ENCODE results near the gene BLACAT1.

Gene BLACAT1

DNA sequence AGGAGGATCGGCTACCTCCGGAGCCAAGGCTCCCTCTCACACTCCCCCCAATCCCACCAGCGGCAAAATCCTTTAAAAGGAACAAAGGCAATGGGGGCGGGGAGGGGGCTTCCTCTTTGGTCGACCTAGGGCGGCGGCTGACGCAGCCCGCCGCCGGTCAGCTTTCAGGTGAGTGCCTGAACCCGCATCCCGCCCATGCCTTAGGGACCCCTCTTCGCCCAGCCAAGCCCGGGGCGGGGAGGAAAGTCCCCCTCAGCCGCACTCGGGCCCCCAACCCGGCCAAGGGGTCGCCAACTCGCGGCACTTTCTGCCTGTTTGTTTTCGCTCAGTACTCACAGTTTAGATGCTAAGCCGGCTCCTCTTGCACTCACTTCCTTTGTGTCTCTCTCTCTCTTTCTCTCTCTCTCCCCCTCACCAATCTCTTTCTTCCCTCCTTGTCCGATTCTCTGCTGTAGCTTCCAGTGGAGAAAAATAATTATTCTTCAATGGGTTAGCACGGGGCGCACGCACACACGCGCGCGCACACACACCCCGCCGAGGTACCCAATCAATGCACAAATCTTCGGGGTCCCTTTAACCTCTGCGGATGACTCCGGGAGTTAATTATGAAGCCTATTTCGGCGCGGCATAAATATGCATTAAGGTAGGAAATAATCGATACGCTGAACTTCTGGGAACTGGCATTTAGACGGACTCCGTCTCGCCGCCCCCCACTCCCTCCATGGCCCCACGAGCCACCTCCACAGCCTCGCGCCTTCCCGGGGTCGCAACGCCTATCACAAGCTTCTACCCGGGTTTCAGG lies at the start of gene BLACAT1:
Gene BLACAT1, minus strand, starts transcription at position 465 of the 802 bp plus-strand sequence.
- DNase-seq, result no peak

DNA sequence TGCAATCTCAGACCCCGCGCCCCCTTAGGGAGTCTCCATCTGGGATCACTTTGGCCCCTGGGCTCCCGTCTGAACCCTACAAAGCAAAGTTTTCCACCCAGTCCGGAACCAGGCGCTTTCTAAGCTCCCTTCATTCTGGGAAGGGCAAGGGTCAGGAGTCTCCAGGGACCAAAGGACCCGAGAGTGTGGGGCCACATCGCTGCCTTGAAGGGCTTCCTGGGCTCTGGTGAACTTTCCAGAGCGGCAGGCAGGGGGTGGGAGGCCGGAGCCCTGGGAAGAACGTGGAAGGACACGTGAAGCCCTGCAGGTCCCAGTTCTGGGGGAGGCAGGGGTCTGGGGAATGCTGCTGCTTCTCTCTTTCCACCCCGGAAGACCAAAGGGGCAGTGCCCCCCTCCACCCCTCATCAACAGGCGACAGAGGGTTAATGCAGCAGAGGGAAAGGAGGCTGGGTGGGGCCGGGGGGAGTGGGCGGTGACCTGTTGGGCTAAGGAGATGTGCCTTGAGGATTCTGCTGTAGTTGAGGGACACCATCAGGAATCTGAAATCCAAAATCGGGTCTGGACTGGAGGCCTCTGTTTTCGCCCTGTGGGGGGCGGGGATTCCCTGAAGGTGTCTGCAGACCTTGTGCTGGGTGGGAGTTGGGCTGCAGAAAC lies 49.4 kb upstream of the BLACAT1 start:
- no peak for DNase-seq

DNA sequence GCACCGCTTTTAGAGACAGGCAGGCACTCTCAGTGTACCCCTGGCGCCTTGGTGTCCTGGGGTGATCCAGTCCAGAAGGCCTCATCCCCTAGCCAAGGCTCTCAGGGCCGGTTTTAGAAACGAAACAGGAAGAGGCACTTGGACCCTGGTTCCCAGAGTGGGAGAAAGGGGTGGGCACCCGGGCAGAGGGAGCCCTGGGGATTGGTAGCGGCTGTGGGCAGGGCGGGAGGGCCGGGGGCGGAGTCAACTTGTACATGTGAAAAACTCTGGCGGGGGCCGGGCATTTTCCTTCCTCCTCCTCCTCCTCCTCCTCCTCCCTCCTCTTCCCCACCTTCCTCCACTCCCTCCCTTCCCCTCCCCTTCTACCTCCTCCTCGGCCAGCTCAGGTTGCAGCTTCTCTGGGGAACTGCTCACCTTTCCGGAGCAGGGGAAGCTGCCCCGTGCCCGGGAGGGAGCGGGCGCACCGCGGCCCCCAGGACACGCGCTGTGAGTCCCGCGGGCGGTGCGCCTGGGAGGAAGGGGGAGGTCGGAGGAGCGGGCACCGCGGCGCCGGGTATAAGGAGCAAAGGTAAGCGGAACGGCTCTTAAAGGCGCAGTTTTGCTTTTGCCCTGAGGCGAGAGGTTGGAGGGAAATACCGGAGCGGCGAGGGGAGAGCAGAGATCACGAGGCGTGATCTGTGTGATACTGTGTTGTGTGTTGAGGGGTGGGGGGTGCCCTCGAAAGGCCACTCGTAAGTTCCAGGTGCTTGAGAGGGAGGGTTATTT lies 48.6 kb upstream of the BLACAT1 start, which contains the start of gene CDK18:
Gene CDK18, plus strand, starts transcription at position 359 of the 765 bp plus-strand sequence. CDS start 18,499 bp downstream, outside the sequence.
- DNase-seq, result no peak

DNA sequence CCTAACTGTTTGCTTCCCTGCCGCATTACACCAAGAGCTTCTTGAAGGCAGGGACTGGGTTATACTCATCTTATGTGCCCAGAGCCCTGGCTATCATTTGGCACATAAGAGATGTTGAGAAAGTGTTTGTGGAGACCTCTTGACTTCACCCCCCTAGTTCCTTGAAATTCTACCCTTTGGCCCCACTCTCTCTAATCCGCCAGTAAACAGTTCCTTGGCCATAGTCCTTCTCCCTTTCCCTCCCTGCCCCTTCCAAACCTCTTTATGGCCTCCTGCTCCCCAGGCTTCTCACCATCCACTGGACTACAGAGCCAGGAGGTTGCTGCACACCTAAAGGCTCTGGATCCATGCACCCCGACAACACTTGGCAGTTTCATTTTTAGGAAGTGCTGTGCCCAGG lies 47.1 kb upstream of the BLACAT1 start:
- no peak for DNase-seq

DNA sequence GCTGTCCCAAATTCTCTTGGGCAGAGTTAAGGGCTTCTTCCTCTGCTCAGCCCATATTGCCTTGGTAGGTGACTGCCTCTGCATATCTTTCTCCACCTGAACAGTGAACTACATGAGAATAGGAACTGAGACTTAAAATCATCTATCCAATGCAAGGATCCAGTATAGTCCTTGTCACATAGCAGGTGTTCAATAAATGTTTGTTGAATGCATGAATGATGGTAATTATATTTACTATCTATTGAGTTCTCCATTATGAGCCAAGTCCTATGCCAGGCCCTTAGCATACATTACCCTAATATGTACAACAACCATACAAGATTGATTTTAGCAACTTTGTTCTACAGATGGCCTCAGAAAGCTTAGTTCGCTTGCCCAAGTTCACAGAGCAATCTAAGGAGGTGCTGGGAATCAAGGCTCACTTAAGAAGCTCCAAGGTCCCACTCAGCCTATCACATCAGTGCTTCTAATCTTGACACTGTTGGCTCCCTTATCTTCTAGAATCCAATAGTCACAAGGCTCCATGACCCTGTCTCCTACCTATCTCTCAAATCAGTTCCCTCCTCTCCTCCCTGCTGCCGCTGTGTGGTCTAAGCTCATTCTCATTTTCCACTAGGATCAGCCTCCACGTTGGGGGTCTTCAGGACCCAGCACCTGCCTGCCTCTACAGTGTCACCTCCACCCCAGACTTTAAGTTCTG lies 46.4 kb upstream of the BLACAT1 start:
- DNase-seq, result no peak

DNA sequence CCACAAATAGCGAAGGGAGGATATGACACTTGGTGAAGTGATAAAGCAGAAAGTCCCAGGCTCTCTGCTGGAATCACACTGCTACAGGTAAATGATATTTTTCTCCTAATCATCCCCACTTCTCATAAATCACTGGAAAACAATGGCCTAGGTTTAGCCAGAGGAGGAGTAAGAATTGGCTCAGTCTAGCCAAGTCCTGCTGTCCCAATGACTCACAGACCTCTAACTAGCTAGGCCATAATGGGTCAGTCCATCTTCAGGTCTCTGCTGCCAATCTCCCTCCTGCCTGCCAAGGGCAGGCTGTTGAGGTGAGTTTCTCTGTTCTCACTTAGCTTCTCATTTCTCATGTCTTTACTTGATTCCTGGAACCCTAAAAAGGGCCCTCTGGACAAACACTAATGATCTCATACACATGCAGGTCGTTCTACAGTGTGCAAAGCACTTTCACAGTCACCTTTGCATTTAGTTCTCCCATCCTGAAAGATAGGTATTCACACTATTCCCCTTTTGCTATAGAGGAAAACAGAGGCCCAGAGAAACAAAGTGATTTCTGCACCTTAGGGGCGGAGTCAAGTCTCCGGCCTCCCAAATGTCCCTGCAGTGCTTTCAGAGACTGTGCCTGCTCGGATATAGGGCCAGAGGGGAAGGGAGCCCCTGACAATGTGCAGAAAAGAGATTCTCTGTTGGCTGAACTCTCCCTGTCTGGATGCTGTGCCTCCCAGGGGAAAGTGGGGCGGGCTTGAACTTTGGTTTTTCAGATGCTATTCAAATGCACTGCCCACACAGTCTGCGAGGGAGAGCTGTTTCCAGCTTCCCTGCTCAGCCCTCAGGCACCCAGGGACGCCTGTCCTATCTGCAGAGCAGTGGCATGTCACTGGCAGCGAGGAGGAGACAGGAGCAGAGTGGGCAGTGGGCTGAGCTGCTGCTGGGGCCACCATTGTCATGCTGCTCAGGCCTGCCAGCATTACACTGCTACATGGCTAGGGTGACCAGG lies 44.7 kb upstream of the BLACAT1 start:
- no peak for DNase-seq

DNA sequence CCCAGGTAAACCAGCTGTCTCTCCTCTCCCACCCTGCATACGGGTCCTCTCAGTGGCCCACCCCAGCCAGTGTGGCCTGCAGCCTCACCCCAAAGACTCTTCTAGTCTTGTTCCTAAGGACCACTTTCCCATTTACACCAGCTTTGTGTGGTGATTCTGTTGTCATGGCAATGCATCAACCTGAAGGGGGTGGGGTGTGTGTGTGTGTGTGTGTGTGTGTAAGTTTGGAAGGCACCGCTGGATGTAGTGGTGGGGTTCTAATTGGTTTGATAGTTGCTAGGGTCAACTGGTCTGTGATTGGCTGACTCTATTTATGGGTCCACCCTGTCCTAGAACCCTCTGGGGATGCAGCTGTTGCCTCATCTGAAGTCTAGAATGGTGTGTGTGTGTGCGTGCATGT lies 43.9 kb upstream of the BLACAT1 start:
- no peak for DNase-seq

DNA sequence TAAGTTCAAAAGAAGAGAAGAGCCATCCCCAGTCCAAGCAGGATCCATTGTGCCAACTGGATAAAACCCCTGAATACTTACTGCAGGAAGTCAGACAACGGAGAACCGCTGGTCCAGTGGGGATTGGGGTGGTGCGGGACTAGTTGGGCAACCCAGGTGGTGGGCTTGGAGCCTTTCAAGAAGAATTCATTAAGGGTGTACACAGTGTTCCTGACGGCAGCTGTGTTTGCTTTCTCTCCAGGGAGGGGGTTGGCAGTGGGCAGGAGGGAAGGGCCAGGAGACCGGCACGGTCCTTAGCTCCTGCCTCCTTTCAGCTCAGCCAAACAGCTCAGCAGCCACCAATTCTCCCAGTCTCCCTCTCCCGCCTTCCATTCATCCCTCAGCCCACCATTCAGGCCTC lies 41.5 kb upstream of the BLACAT1 start:
- no peak for DNase-seq

DNA sequence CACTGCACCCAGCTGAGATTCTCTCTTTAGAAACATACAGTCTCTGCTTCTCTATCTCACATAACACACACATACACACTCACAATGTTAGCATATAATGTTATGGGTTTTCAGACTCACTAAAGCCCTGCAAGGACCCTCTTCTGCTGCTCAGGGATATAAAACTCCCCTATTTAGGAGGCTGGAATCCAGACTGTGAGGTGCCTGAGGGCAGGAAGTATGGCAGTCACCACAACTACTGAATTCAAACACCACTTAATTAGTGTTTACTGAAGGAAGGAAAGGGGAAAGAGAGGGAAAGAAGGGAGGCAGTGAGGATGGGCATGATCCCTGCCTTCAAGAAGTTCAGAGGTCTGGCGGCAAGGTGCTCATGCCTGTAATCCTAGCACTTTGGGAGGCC lies 40.8 kb upstream of the BLACAT1 start:
- no peak for DNase-seq

DNA sequence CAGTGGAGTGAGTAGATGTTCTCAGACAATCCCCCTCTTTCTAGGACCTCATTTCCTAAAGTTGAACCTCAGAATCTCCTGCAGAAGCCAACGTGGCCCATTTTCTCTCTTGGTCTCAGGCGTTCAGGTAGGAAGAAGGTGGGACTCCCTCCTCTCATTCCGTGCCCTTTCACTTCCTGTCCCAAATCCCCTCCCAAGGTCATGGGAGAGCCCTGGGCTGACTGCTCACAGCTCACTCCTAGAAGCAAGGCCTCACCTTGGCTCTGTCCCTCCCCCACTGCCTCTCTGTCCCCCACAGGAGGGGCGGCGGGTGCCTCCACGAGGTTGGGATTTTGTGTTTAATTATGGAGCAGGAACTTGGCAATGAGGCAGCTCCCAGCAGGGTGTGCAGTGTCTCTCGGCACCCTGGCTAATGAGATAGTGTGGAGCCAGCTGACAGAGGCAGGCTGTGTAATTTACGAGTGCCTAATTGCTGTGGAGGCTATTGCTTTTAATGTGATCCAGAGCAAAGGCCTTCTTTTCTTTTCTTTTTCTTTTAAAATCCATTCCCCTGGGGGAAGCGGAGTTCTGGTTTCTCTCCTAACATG lies 39.5 kb upstream of the BLACAT1 start:
- DNase-seq, result no peak

DNA sequence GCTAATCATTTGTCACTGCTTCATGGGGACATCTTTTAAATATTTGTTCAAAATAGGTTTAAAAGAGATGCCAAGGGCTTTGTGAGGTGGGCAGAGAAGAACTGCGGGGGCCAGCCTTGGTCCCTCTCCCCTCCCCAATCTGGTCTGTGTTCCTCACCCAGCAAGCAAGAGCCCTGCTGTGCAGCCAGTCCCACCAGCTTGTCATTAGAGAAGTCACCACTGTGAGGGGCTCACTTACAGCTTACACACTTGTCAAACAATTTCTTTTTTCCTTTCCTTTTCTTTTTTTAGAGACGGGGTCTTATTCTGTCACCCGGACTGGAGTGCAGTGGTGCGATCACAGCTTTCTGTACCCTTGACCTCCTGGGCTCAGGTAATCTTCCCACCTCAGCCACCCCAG lies 38.3 kb upstream of the BLACAT1 start:
- no peak for DNase-seq

DNA sequence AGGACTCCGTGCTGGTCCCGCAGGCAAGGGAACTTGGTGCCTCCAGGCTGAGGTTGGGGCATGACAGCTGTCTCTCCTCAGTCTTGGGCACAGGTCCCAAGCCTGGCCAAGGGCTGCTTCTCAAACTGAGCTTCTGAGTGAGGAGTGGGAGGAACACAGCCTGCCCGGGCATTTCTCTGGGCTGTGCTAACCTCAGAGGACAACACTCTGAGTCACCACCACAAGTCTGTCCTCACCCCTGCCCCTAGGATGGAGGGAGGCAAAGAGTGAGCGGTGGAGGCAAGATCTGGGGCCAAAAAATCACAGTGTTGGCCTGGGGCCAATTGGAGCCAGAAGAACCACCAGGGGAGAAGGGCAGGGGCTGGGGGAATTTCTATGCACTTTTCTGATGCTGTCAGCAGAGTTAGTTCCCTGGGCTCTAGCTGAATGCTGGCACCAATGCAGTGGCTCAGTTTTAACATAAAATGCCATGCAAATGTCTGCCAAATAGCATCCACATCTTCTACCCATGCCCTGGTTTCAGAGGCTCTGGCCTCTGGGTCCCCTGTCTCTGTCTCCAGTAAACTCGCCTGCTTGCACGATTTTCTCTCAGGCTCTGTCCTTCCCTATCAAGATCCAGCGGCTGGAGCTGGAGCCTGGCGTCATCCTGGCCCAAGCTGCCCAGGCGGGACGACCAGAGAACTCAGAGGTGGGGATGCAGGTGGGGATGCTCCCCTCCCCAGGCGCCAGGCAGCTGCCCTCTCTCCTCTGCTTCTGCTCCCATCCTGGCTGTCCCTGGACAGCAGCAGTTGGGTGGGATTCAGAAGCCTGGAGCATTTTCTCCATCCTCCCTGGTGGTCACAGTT lies 37.6 kb upstream of the BLACAT1 start:
- no peak for DNase-seq

DNA sequence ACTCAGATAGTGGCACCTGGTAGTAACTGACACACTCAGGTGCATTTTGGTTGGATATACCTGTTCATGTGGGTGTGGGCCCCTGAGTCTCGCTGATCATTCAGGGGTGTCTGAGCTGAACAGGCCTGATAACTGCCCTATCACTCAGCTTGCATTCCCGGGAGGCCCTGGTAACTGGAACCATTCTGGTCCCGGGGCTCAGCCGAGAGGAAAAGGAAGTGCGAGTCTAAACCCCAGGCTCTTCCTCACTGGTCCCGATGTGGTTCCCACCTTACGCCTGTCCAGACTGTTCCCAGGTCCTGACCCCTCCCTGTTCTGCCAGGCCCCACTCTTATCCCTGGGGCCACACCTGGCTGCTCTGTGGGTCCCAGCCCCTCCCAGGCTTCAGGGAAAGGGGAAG lies 36.9 kb upstream of the BLACAT1 start:
- no peak for DNase-seq

DNA sequence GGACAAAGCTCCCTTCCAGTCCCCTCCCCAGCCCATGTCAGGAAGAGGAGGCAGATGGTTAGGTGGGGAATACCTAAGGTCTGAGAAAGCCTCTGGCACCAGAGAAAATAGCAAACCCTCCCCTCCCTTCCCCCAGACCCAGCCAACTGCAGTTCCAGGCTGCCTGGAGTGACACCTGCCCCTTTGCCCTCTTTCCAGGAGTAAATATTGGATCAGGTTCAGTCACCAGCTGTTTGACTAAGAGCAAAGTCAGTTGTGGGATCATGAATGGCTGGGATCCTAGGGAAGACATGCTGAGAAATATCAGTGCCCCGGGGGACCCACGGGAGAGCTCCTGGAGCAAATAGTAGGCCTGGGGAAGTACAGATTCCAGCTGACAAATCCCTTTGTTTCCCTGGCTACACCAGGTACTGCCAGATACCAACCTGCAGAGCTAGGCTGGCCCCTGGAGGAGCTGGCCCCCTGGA lies 36.4 kb upstream of the BLACAT1 start:
- DNase-seq, result no peak

DNA sequence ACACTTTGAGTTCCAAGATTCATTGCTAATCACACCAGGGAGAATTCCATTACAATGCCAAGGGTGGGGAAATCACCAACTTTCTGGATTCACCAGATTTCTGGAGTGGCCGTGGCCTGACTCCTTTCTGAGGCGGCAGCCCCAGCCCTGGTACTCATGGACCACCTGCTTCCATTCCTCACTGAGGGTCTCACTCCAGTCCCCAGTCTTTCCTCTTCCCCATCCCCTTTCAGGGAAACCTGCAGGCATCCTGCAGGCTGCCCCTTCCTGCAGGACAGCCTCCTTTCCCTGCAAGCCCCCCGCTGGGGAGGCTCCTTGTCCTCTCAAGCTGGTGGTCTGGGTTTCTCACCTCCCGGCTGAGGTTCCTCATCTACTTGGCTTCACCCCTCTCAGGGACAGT lies 35.9 kb upstream of the BLACAT1 start:
- DNase-seq, result no peak

DNA sequence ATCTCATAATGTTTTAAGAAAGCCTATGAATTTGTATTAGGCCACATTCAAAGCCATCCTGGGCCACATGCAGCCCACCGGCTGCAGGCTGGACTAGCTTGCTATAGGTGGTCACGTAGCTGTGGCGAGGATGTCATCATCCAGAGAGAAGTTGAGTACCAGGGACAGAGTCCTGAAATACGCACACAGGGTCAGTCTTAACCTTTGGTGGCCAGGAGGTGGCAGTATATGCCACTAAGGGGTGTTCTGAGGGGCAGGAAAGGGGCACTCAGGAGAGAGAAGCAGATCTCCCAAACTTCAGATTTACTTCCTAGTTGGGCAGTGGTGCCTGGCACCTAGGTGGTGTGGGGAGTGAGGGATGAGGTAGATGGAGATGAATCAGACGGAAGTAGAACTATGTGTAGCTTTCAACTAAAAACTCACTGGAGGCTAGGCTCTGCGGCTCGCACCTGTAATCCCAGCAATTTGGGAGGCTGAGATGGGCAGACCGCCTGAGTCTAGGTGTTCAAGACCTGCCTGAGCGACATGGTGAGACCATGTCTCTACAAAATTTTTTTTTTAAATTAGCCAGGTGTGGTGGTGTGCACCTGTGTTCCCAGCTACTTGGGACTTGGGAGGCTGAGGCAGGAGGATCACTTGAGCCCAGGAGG lies 32.4 kb upstream of the BLACAT1 start:
- DNase-seq, result peak; percentile 34

DNA sequence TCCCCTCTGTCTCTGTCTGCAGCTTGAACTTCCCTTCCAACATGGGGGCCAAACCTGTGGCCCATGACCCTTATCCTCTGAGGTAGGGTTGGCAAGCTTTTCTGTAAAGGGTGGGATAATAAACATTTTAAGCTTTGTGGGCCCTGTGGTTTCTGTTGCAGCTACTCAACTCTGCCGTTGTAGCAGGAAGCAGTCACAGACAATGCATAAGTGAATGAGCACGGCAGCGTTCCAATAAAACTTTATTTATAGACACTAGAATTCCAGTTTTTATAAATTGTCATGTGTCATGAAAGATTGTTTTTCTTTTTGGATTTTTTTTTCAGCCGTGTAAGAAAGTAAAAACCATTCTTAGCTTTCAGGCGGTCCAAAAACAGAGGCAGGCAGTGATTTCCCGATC lies 30.4 kb upstream of the BLACAT1 start:
- no peak for DNase-seq

DNA sequence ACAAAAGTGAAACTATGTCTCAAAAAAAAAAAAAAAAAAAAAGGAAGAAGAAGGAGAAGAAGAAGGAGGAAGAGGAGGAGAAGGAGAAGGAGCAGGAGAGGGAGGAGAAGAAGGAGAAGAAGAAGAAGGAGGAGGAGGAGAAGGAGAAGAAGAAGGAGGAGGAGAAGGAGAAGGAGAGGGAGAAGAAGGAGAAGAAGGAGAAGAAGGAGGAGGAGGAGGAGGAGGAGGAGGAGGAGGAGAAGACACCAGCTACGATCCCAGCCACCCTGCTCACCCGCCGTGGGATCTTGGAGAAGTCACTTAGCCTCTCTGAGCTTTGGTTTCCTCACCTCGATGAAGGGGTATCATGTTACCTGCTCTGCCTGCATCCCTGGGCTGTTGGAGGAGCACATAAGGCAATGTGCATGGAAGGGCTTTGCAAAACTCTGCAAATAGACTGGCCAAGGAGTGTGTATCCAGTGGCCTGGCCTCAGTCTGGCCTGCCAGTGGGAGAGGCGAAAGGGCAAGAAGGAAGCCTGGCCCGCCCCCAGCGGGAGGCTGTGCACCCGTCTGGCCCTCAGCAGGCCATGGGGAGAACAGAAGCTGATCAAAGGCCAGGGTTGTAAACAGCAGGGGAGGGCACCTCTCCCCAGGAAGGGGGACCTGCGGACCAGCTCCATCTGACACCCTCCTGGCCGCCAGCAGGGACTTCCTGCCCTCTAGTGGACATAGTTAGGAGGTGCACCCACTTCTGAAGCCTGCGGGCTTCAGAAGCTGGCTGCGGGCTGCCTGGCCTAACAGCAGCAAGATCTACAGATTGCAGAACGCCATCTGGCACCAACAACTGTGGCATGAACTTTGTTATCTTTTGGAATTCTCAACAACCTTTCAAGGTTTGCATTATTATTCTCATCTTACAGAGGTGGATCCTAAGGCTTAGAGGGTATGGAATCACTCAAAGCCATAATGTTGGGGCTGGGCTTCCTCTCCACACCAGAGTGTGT lies 29.4 kb upstream of the BLACAT1 start:
- no peak for DNase-seq
